ENCODE measurements around the gene MAN1B1.

DNA sequence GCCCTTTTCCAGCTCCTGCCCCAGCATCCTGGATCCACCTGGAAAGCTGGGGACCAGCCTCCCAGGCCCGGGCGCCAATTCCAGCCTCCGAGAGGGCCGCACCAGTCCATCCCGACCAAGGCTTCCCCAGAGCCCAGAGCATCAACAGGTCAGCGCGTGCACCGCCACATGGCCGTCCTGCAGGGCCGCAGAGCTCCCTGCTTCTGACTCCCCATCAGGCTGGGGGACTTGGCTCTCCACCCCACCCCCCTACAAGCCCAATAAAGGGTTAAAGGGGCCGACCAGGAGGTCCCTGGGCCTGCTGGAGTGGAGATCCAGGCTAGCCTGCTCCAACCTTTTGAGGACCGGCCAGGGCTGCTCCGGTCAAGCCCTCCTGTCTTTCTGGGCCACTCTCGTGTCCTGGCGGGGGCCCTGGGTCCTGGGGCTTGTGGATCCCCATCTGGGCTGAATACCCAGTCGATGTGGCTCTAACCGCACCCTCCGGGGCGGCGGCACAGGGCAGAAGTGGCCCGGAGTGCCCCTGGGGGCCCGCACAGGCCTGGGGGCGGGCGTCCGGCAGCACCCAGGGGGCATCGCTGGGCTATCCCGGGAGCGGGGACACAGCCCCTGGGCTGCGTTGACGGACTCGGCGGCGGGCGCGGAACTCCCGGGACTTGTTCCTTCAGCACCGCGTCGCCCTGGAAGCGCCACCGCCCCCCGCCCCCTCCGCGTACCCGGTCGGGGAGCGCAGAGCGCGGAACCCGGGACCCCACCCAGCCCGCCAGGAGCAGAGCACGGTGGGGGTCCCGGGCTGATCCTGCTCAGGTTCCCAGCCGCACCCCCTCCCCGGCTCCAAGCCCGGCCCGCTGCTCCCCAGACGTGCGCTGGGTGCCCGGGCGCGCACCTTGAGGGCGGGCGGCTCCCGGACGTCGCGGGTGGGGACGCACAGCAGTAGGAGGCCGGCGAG is 33.5 kb upstream of the MAN1B1 start:
- TF ChIP-seq, protein P1, sequence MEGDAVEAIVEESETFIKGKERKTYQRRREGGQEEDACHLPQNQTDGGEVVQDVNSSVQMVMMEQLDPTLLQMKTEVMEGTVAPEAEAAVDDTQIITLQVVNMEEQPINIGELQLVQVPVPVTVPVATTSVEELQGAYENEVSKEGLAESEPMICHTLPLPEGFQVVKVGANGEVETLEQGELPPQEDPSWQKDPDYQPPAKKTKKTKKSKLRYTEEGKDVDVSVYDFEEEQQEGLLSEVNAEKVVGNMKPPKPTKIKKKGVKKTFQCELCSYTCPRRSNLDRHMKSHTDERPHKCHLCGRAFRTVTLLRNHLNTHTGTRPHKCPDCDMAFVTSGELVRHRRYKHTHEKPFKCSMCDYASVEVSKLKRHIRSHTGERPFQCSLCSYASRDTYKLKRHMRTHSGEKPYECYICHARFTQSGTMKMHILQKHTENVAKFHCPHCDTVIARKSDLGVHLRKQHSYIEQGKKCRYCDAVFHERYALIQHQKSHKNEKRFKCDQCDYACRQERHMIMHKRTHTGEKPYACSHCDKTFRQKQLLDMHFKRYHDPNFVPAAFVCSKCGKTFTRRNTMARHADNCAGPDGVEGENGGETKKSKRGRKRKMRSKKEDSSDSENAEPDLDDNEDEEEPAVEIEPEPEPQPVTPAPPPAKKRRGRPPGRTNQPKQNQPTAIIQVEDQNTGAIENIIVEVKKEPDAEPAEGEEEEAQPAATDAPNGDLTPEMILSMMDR (conservative IDR thresholded peaks at IDR 0.05), result no peak
- TF ChIP-seq ZFX (IDR thresholded peaks at IDR 0.05), result no peak

All from C4-2B (cell line).